ENCODE results near the gene SLC14A1. TPM values are rescaled to one million over a fixed set of nuclear protein-coding genes. Genes with fewer than 3 reads are reported as not detected.

SLC14A1 gene
- total and polyA plus RNA-seq, 2 of the 8 experiments (the other 6 are each of a cell fraction or from before 2014, with no cell fraction given), result 0.18 TPM; not detected in 1

- TF ChIP-seq ATF2 (IDR thresholded peaks at IDR 0.05; ENCODE audit: low read length) (0 out of 2 replicates have a peak, but pooled peaks have one; percentile 31), MAFK (IDR thresholded peaks at IDR 0.05; ENCODE audit: low read depth, low read length) (no peak), MAX (IDR thresholded peaks at IDR 0.05) (peak; percentile 65; the same call in 1 of the 2 replicates), CHD2 (IDR thresholded peaks at IDR 0.05; ENCODE audit: low read length) (peak; percentile 48; the same call in 1 of the 2 replicates), SAP30 (IDR thresholded peaks at IDR 0.05; ENCODE audit: insufficient read depth, insufficient replicate concordance, low read length) (no peak), EZH2 (IDR thresholded peaks at IDR 0.05; ENCODE audit: low read depth, low read length, severe bottlenecking) (peak; percentile 25), KDM1A (IDR thresholded peaks at IDR 0.05; ENCODE audit: borderline replicate concordance, low read length) (no peak), SIX5 (IDR thresholded peaks at IDR 0.05; ENCODE audit: low read depth, low read length) (no peak), SUZ12 (IDR thresholded peaks at IDR 0.05; ENCODE audit: low read length) (no peak), KDM5A (IDR thresholded peaks at IDR 0.05; ENCODE audit: low read length) (no peak; the same call in 1 of the 2 replicates), CBX8 (IDR thresholded peaks at IDR 0.05; ENCODE audit: borderline replicate concordance, low read depth, low read length) (no peak), USF2 (IDR thresholded peaks at IDR 0.05; ENCODE audit: low read length) (no peak), CEBPB (IDR thresholded peaks at IDR 0.05; ENCODE audit: low read depth, low read length) (no peak), TEAD4 (IDR thresholded peaks at IDR 0.05; ENCODE audit: low read depth, low read length) (no peak), TAF1 (IDR thresholded peaks at IDR 0.05; ENCODE audit: low read depth, low read length) (peak; percentile 91), RXRA (IDR thresholded peaks at IDR 0.05; ENCODE audit: insufficient read depth, low read depth, low read length) (no peak), POLR2A (IDR thresholded peaks at IDR 0.05; ENCODE audit: control extremely low read depth in 1 of 2, low read depth in 2 of 2, low read length in 2 of 2) (peak; percentile 87 to 89), ZNF274 (IDR thresholded peaks at IDR 0.05; ENCODE audit: borderline replicate concordance, extremely low read depth, low read length) (no peak), ASH2L (IDR thresholded peaks at IDR 0.05; ENCODE audit: low read length) (peak; percentile 85), EGR1 (IDR thresholded peaks at IDR 0.05; ENCODE audit: borderline replicate concordance, low read depth, low read length) (no peak), RAD21 (IDR thresholded peaks at IDR 0.05 in 1 of 2, conservative IDR thresholded peaks at IDR 0.05 in 1 of 2; ENCODE audit: low read depth in 2 of 2, low read length in 2 of 2) (peak in 1 of 2 experiments; percentile 19; a peak in 1 of 4 replicates), TBP (IDR thresholded peaks at IDR 0.05; ENCODE audit: low read depth, low read length) (peak; percentile 98)
Observed at GRCh38 chr18:45775241-45775676, 51.3 kb downstream of the SLC14A1 start (continued).
